Muscle of arm (tissue), 12 donors: Measurements from ENCODE around the gene WDR46. TPM values are rescaled to one million over a fixed set of nuclear protein-coding genes. Genes with fewer than 3 reads are reported as not detected.

Experiments
- DNase-seq: peaks from one replicate; pipeline ENCODE4 v3.0.0-alpha.2; 2013
- polyA plus RNA-seq, 12 donors: library from polyadenylated mRNA; unstranded; fragments of 120-200 nt; gene quantifications; one replicate each; pipeline ENCODE4 v1.2.1, GENCODE V29; 2013; ENCODE audit not compliant: insufficient read length in 12 of 12

The WDR46 gene
- polyA plus RNA-seq, 12 donors = 38.8 to 63.5 (median 56.3) TPM; not detected in 1

DNA sequence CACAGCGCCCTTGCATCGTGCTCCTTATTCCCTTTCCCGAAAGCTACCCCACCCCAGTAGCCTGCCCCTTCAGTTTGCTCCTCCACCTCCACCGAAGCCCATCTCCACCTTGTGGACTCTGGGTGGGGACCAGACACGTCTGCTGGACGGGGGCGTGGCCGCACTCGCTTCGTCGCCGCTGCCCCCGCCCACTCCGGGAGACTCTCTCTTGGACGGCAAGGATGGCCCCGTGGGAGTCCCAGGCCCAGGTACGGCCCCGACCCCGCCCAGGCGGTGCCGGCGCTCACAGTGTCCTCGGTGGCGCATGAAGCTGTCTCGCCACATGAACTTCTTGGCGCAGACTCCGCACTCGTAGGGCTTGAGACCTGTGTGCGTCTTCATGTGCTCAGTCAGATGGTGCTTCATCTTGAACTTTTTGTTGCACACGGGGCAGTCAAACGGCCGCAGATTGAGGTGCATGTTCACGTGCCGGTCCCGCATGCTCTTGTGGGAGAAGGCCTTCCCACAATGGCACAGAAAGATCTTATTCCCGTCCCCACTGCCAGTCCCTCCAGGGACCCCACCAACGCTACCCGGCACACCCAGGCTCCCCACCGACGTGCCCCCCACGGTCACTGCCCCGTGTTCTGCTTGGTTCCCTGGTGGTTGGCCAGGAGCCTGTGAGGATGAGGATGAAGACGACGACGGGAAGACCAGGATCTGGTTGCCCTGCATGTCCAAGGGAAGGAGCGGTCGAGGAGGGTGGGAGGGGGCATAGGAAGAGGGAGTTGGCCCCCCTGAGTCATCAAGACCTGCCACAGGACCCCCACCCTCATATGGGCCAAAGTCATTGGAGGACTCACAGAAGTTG is 26.1 kb upstream of the WDR46 start:
- DNase-seq = no peak

DNA sequence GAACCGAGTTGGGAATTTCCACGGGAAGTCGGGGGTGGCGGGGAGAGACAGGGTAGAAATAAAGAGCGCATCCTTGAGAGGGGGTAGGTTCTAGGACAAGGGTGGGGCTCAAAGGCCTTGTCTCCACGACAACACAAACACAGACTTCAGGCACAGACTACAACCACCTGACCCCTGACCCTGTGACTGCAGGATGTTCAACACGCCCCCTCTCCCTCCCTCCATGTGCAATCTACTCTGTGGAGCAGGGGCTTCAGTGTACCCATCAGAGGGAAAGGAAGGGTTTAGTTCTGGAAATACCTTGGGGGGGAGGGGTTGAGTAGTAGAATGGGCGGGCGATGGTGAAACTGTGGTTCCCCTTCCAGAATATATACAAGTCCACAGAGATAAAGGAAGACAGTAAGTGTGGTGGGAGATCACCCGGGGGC is 25.5 kb upstream of the WDR46 start:
- DNase-seq = peak; percentile 78

DNA sequence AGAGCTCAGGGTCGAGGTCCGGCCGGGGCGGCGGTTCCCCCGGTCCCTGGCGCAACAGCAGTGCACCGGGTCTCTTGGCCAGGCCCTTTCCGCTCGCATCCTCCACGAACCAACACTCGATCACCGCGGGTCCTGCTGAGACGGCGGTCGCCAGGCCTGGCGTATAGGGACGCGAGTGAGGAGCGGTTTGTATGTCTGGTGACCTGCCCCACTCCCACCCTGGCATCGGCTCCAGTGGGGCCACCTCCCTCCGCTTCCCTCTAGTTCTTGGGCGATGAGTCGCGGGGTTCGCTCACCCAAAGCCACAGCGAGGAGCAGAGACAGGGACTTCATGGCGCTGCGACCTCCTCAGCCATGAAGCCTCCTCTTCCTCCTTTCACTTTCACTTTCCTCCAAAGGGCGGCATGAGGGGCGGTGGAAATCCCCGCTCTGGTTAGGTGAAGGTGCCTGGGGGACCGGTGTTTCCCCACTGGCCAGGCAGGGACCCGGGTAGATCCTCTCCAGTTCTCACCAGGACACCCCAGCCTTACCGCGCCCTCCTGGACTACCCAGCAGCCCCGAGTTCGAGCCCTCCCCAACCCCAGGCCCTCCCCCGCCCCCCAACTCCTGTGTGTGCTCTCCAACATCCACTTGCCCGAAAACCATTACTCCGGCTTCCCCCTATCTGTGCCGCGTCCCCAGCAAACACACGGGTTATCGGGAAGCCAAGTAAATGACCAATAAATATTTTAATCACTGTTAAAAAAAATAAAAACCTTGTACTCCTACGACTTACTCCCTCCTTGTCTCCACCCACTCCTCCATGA is 24.9 kb upstream of the WDR46 start, which contains the start of gene TAPBP:
Gene TAPBP (minus strand): TSS at position 370 of the 806 bp plus-strand sequence. CDS start 37 bp downstream, at position 333.
- DNase-seq = peak; percentile 75

- DNase-seq = peak; percentile 51
Observed at GRCh38 chr6:33313105-33313708, 24.2 kb upstream of the WDR46 start.

DNA sequence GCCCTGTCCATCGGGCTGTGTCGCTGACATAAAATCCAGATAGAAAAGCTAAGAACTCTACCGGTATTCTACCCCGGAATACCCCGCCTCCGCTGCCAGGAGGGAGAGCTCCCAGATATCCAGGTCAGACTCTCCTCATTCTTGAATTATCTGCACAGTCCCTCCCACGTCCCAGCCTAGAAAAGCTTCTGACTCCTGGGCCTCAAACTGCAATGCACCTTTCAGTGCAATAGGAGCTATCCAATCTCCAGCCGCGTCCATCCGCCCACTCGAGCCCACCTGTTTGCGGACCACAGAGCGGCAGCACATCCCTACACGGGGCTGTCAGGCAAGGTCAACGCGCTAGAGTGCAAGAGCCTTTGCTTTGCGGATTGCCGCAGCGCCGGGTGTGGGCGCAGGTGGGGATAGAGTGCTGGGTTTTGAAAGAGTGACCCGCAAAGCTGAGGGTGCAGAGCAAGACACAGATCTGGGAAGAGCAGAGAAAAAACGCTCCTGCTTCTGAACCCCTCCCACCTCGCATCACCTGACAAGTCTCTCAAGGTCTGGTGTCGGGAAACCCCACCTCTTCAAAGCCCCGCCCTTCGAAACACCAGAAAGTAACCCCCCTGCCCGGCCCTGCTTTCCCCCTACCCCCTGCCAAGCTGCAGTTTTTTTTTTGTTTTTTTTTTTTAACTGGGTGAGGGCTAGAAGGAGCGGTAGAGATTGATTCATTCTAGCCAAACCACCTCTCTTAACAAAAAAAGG is 23.5 kb upstream of the WDR46 start:
- DNase-seq = no peak

DNA sequence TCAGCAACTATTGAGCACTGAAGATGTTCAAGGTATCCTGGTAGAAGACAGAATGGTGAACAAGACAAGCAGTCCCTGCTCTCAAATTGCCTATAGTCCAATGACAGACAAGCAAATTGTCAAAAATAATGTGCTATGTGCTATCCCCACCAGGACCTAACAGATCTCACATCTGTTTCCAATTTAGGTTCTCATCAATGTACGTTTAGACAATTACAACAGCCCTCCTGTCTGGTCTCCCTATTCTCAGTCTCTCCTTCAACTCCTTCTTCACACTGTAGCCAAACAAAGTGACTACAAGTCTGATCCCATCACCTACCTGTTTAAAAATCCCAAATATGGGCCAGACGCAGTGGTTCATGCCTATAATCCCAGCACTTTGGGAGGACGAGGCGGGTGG is 17.3 kb upstream of the WDR46 start:
- no peak for DNase-seq

DNA sequence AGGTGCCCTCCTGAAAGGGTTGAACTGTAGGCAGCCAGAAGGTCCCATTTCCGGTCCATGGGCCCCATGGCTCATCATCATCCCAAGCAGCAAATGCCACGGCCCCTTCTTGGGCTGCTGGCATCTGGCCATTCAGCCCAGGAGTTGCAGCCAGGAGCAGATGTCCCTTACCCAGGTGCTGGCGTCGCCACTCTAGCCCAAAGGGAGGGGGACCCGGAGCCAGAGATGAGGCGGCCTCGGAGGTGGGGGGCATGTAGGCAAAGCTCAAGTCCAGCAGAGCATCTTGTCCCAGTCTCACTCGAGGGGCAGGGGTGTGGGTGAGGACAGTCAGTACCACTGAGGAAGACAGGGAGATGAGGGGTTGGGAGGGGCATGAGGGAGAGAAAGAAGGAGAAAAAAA is 16.0 kb upstream of the WDR46 start:
- DNase-seq = no peak

DNA sequence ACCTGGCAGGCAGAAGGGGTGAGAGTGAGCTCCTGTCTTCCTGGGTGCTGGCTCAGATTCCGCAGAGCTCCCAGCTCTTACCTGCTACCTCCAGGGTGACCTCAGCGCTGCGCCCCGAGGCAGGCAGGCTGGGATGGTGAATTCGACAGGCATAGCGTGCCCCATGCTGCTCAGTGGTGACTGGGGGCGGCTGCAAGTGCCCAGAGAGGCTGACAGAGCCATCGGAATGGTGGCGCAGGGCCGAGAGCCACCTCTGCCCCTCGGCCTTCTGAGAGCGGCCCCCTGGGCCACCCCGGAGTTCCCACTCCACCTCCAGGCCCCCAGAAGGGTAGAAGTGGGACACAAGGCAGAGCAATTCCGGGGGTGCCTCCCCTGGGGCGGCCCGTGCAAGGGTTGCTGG is 15.2 kb upstream of the WDR46 start:
- DNase-seq = no peak

DNA sequence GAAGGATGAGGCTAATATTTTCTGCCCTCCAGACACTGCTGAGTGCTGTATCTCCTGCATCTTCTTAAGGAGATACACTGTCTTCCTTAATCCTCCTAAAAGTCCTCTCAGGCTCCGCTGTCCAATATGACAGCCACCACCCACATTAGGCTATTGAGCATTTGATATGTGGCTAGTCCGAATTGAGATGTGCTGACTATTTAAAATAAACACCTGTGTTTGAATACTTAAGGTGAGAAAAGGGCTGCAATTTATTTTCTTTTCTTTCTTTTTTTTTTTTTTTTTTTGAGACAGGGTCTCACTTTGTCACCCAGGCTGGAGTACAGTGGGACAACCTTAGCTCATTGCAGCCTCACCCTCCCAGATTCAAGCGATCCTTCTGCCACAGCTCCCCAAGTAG is 12.8 kb upstream of the WDR46 start:
- no peak for DNase-seq

DNA sequence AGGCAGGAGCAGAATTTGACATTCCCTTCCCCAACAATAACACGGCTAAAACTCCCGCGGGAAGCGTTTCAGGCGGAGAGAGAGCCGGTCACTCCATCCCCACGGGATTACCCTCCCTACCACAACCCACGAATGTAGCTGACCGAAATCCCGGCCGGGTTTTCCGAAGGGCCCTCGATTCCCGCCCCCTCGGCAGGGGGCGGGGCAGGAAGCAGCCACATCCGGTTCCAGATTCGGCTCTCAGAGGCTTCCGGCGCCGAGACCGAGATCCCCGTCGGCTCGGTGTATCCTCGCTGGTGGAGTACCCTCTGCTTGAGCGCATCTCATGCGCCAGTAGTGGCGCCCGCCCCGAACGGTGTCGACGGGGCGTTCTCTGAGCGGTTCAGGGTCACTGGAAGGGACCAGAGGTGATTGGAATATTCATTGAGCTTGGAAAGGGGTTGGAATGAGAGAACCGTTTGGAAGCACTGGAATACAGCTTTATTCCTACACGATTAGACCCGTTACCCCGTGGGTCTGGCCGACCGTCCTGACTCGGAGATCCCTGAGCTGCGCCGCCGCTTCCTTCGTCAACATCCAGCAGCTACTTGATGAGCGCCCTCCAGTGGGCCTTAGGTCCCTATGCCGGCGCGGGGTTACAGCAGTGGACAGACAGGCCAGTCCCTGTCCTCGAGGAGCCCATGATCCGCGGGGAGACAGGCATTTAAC is 10.4 kb upstream of the WDR46 start:
- peak; percentile 94 for DNase-seq

DNA sequence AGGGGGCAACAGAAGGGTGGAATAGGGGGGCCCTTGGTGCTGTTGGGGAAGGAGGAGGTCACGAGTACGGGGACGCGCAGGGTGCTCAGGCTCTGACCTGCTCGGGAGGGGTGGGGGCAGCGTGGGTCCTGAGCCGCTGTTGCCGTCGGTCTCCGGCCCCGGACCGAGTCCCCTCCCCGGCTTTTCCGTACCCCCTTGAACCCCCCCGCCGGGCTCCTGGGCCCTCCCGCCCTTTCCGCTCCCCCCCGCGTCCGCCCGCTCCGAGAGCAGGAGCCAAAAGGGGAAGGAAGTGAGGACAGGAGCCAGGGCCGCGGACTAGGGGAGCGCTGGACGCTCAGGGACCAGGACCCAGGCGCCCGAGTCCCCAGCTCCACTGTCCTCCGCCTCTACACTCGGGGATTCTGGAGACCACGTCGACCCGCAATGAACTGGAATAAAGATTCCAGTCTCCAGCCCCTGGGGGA is 9.8 kb upstream of the WDR46 start, which contains the start of gene RGL2:
Gene RGL2 (minus strand): TSS at position 170 of the 464 bp plus-strand sequence. CDS start 332 bp downstream, outside the sequence.
- DNase-seq = peak; percentile 86

- DNase-seq = peak; percentile 87
Observed at GRCh38 chr6:33297956-33298772, 9.1 kb upstream of the WDR46 start.

GRCh38 chr6:33297406-33297955 is 8.4 kb upstream of the WDR46 start:
- no peak for DNase-seq

GRCh38 chr6:33296797-33297405 is 7.9 kb upstream of the WDR46 start:
- DNase-seq = no peak

DNA sequence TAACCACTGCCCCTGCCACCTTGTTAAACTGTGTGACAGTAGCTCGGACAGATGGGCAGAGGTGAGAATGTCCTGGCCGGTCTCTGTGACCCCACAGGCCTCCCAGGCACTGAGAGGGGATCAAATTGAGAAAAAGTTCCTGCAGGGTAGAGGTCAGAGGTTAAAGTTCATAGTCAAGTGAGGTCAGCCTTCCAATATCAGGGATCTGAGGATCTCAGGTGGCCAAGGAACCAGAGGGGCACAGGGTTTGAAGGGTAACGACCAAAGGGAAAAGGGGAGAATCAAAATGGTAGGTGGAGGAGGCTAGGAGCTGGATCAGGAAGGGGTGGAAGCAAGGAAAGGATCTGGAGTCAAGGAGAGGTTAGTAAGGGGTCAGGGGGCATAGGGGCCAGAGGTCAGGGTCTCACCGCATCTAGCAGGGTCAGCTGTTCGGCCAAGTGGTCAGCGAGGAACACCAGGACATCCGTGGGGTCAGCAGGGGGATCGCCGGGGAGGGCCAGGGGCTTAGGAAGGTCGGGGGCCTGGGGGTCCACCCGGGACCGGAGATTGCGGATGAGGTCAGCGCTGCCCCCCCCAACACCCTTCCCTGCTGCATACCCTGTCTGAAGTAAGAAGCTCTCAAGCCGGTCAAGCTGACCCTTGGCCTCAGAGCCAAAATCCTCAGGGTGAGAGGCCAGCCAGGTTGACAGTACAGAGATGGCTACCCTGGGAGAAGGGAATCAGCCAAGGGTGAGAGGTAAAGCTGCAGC is 6.8 kb upstream of the WDR46 start:
- no peak for DNase-seq

DNA sequence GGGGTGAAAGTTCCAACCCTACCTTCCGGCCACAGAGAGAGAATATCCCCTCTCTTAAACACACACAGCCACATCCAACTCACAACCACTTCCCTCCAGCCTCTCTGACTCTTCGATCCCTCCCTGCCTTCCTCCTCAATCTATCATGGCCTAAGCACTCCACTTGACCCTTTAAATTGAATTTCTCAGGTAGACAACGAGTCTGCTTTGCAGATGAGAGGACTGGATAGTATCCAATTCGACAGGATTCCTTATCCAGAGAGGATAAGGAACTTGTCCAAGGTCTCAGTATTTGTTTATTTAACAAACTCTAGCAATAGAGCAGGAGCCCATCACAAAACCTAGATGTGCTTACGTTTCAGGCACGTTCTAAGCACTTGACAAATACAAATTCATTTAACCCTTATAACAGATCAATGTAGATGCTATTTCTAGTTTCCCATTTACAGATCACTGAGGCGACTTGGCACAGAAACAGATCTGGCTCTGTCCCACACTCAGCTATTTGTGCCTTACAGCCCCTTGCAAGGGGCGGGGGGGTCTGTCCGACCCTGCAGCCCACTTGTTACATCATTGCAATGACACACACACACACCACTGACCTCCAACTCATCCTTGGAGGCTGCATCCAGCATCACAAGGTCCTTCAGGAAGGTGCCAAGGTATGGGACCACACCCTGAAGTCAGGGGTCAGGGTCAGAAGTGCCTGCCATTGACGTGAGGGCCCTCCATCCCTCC is 5.2 kb upstream of the WDR46 start:
- DNase-seq = no peak

DNA sequence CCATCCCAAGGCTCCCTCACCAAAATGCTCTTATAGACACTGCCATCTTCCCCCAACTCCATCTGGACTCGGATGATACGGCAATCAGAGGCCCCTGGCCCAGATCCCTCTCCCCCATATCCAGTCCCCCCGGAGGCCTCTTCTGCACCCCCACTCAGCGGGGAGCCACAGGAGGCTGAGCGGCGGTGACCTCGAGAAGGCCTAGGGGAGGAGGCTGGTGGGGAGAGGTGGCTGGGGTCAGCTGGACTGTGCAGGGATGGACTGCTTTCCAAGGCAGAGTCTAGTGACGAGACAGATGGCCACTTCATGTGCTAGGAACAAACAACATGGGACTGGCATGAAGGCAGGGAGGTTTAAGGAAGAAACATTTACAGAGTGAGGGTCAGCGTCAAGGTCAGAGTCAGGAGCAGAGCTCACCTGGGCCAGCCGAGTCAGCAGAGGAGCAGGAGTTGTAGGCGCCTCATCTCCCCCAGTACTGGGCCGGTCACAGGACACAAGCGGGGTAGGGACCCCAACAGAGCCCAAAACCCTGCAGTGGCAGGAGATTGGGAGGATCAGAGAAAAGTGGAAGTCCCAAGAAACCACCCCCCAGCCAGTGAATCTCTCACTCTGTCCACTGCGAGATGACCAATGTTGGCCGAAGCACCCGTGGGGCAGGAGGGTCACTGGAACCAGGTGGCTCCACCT is 4.1 kb upstream of the WDR46 start:
- DNase-seq = no peak
